Measurements from ENCODE around the gene PEX26.

Gene PEX26

GRCh38 chr22:18146389-18146753 lies 68.6 kb downstream of the PEX26 start:
- no peaks in the 10 kb centered on the region for H3K4me1 Mint-ChIP-seq

DNA sequence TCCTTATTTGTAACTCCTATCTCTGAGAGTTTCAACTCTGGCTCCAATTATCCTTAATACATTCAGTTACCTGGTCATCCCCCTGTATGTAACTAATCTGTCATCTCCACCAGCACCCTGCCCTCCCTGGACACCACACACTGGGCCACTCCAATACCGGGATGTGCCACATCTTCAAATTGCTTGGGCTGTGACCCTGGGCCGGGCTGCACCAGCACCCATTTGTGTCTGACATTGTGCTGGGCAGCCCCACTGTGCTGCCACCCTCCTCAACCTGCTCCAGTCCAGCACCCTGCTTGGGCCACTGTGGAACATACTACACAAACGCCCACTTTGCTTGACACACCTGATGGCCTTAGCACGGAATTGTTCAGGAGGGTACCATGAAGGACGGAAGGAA lies 70.0 kb downstream of the PEX26 start:
- TF ChIP-seq, protein P1, sequence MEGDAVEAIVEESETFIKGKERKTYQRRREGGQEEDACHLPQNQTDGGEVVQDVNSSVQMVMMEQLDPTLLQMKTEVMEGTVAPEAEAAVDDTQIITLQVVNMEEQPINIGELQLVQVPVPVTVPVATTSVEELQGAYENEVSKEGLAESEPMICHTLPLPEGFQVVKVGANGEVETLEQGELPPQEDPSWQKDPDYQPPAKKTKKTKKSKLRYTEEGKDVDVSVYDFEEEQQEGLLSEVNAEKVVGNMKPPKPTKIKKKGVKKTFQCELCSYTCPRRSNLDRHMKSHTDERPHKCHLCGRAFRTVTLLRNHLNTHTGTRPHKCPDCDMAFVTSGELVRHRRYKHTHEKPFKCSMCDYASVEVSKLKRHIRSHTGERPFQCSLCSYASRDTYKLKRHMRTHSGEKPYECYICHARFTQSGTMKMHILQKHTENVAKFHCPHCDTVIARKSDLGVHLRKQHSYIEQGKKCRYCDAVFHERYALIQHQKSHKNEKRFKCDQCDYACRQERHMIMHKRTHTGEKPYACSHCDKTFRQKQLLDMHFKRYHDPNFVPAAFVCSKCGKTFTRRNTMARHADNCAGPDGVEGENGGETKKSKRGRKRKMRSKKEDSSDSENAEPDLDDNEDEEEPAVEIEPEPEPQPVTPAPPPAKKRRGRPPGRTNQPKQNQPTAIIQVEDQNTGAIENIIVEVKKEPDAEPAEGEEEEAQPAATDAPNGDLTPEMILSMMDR (IDR thresholded peaks at IDR 0.05; ENCODE audit: unreplicated experiment in 3 of 3) = no peak
- no peaks in the 10 kb centered on the region for H3K36me3 Mint-ChIP-seq (ENCODE audit: low read depth)
- no peak overlapping the region for H3K27ac Mint-ChIP-seq
- H3K27me3 Mint-ChIP-seq (ENCODE audit: low read depth) = peaks cover 38% of the 10 kb centered on the region
- H3K4me3 Mint-ChIP-seq = peak overlapping the region in 1 of 3 experiments; percentile 6
- no peaks in the 10 kb centered on the region for H3K4me1 Mint-ChIP-seq
- no peaks in the 10 kb centered on the region for H3K9me3 Mint-ChIP-seq

More at GRCh38 chr22:18146389-18146753, 68.6 kb downstream of the PEX26 start:
- Mint-ChIP-seq H3K4me3 (no peak overlapping the region), H3K9me3 (no peaks in the 10 kb centered on the region), H3K27ac (no peak overlapping the region), H3K36me3 (ENCODE audit: low read depth) (no peaks in the 10 kb centered on the region), H3K27me3 (ENCODE audit: low read depth) (peaks cover 34% of the 10 kb centered on the region)
- TF ChIP-seq, protein P1 (IDR thresholded peaks at IDR 0.05; ENCODE audit: unreplicated experiment in 3 of 3) = no peak

DNA sequence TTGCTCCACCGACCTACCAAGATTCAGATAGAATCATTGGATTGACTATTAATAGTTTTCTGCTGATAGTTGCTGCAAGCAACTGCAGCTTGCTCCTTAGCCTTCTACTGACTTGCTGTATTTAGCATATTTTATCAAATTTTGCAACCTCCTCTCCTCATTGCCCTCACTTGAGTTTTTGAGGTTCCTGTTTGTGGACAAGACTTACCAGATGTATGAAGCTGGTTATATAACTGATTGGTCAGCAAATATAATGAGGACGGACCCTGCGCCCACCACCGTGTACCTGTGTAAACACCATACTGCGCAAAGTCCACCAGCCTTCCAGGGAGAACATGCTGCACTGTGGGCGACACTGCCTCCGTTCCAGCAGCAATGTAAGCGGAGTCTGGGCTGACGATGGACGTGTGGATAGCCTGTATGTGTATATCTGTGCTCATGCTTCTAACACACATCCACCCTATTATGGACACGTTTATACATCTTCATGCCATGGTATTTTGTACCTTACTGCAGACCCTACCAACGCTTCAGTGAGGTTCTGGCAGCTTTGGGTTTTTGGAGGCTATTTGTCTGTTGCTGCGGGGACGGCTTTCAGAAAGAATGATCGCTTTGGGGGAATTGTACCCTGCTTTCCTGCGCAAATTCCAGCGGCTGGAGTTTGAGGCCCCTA lies 70.6 kb downstream of the PEX26 start:
- no peak overlapping the region for H3K27ac Mint-ChIP-seq
- H3K9me3 Mint-ChIP-seq = no peaks in the 10 kb centered on the region
- TF ChIP-seq, protein P1 (IDR thresholded peaks at IDR 0.05; ENCODE audit: unreplicated experiment in 3 of 3) = no peak
- no peaks in the 10 kb centered on the region for H3K36me3 Mint-ChIP-seq (ENCODE audit: low read depth)
- H3K27me3 Mint-ChIP-seq (ENCODE audit: low read depth) = peaks cover 40% of the 10 kb centered on the region
- H3K4me1 Mint-ChIP-seq = no peaks in the 10 kb centered on the region
- H3K4me3 Mint-ChIP-seq = peak overlapping the region; percentile 18 to 53 (median 31)

- Mint-ChIP-seq H3K27me3 (ENCODE audit: low read depth) (peaks cover 39% of the 10 kb centered on the region), H3K36me3 (ENCODE audit: low read depth) (no peaks in the 10 kb centered on the region), H3K9me3 (no peaks in the 10 kb centered on the region), H3K27ac (no peak overlapping the region), H3K4me3 (peak overlapping the region; percentile 34 to 53 (median 39)), H3K4me1 (peaks cover 4% of the 10 kb centered on the region)
- TF ChIP-seq, protein P1 (IDR thresholded peaks at IDR 0.05; ENCODE audit: unreplicated experiment in 3 of 3) = no peak
These were observed 74.7 kb downstream of the PEX26 start for GRCh38 chr22:18152519-18152918.

GRCh38 chr22:18154821-18155390 lies 77.1 kb downstream of the PEX26 start:
- Mint-ChIP-seq H3K27me3 (ENCODE audit: low read depth) (peaks cover 21% of the 10 kb centered on the region), H3K27ac (no peak overlapping the region), H3K4me1 (peaks cover 7% of the 10 kb centered on the region)

More at GRCh38 chr22:18154821-18155390, 77.1 kb downstream of the PEX26 start:
- Mint-ChIP-seq H3K4me3 (no peak overlapping the region), H3K36me3 (ENCODE audit: low read depth) (no peaks in the 10 kb centered on the region), H3K9me3 (no peaks in the 10 kb centered on the region)
- TF ChIP-seq, protein P1 (IDR thresholded peaks at IDR 0.05; ENCODE audit: unreplicated experiment in 3 of 3) = no peak
